HepG2 (cell line): Measurements from ENCODE around the gene SCRT2. TPM values are rescaled to one million over a fixed set of nuclear protein-coding genes. Genes with fewer than 3 reads are reported as not detected.

Experiments used
- ARNT ChIP-seq: fragments of 450-650 bp; IDR thresholded peaks from 2 replicates; pipeline ENCODE4 v1.6.1; 2017
- ARNT2 ChIP-seq: sonication (generic); formaldehyde crosslinking; IDR thresholded peaks from 2 replicates; pipeline ENCODE4 v1.8.0; 2022; ENCODE audit warnings: mild to moderate bottlenecking, low read depth, missing genetic modification reagents, moderate library complexity
- ATF7-NPFF ChIP-seq: sonication (generic); formaldehyde crosslinking; IDR thresholded peaks from 2 replicates; pipeline ENCODE4 v1.8.1; 2023; ENCODE audit warnings: mild to moderate bottlenecking, low read depth, missing genetic modification reagents, moderate library complexity
- HMG20A ChIP-seq: IDR thresholded peaks from 2 replicates; pipeline ENCODE4 v1.6.1; 2016; ENCODE audit warnings: borderline replicate concordance
- JUN ChIP-seq: sonication (generic); formaldehyde crosslinking; IDR thresholded peaks from 2 replicates; pipeline ENCODE4 v1.4.0; 2020; ENCODE audit warnings: mild to moderate bottlenecking, missing genetic modification reagents
- KDM3A ChIP-seq: IDR thresholded peaks from 2 replicates; pipeline ENCODE4 v1.6.1; 2018; ENCODE audit warnings: low read depth, missing compliant biosample characterization
- PHF20 ChIP-seq: sonication (generic); formaldehyde crosslinking; IDR thresholded peaks from 2 replicates; pipeline ENCODE4 v1.5.0; 2020; ENCODE audit warnings: mild to moderate bottlenecking, missing genetic modification reagents
- SUZ12 ChIP-seq: fragments of 150-350 bp; IDR thresholded peaks from 2 replicates; pipeline ENCODE4 v1.6.1; 2014; ENCODE audit warnings: low read depth, low read length
- TEF ChIP-seq: sonication (generic); formaldehyde crosslinking; IDR thresholded peaks from 2 replicates; pipeline ENCODE4 v1.5.0; 2020; ENCODE audit warnings: missing genetic modification reagents
- ZFY ChIP-seq: sonication (generic); formaldehyde crosslinking; IDR thresholded peaks from 2 replicates; pipeline ENCODE4 v1.4.0; 2020; ENCODE audit warnings: missing genetic modification reagents
- ZNF205 ChIP-seq: IDR thresholded peaks from 2 replicates; pipeline ENCODE4 v1.6.1; 2018; ENCODE audit warnings: missing biosample characterization, missing genetic modification reagents
- ZNF264 ChIP-seq: sonication (generic); formaldehyde crosslinking; IDR thresholded peaks from 2 replicates; pipeline ENCODE4 v1.4.0; 2020; ENCODE audit warnings: missing genetic modification reagents
- ZNF296 ChIP-seq: sonication (generic); formaldehyde crosslinking; conservative IDR thresholded peaks from 2 replicates; pipeline ENCODE4 v1.5.0; 2020; ENCODE audit warnings: mild to moderate bottlenecking, missing genetic modification reagents
- ZNF512B ChIP-seq: sonication (generic); formaldehyde crosslinking; IDR thresholded peaks from 2 replicates; pipeline ENCODE4 v1.5.1; 2020; ENCODE audit warnings: missing genetic modification reagents, mild to moderate bottlenecking, borderline replicate concordance
- ZNF549 ChIP-seq: sonication (generic); formaldehyde crosslinking; IDR thresholded peaks from 2 replicates; pipeline ENCODE4 v1.5.0; 2020; ENCODE audit warnings: missing genetic modification reagents
- ZNF800 ChIP-seq: sonication (generic); formaldehyde crosslinking; IDR thresholded peaks from 2 replicates; pipeline ENCODE4 v1.4.0; 2020; ENCODE audit warnings: missing genetic modification reagents
- polyA plus RNA-seq, 8 experiments: library from polyadenylated mRNA; depleted of rRNA in 3 of 8; stranded (reverse) in 7 of 8; unstranded in 1 of 8; fragments of >200 nt; fragmentation: Illumina TruSeq in 4 of 8; extraction: Trizol in 4 of 8; gene quantifications; 2 replicates each; pipeline versions ENCODE4 v1.2.1 to v1.2.3, GENCODE V29; 2011 to 2016; ENCODE audit warnings: low read depth in 4 of 8, missing spikeins in 1 of 8, mixed read lengths in 1 of 8; ENCODE audit not compliant: insufficient read depth in 1 of 8
- total RNA-seq, 5 experiments: library from RNA; depleted of rRNA; stranded (reverse); fragments of >200 nt; fragmentation: Illumina TruSeq; extraction: Trizol; gene quantifications; 2 replicates each; pipeline ENCODE4 v1.2.3, GENCODE V29; 2016; ENCODE audit warnings: low read depth in 1 of 5
- TF ChIP-seq, protein P1 (sequence below): sonication (generic); formaldehyde crosslinking; IDR thresholded peaks from 2 replicates; pipeline ENCODE4 v1.8.1; 2023; ENCODE audit warnings: mild to moderate bottlenecking, missing genetic modification reagents
- TF ChIP-seq, protein P2 (sequence below): sonication (generic); formaldehyde crosslinking; IDR thresholded peaks from 2 replicates; pipeline ENCODE4 v1.8.1; 2022; ENCODE audit warnings: low read depth, mild to moderate bottlenecking, missing genetic modification reagents
- TF ChIP-seq, protein P3 (sequence below): sonication (generic); IDR thresholded peaks from 2 replicates; pipeline ENCODE4 v1.6.1; 2016; ENCODE audit warnings: low read depth, borderline replicate concordance

The SCRT2 gene
- total and polyA plus RNA-seq, 2 of the 13 experiments (the other 11 are each of a cell fraction or from before 2014, with no cell fraction given): not detected

DNA sequence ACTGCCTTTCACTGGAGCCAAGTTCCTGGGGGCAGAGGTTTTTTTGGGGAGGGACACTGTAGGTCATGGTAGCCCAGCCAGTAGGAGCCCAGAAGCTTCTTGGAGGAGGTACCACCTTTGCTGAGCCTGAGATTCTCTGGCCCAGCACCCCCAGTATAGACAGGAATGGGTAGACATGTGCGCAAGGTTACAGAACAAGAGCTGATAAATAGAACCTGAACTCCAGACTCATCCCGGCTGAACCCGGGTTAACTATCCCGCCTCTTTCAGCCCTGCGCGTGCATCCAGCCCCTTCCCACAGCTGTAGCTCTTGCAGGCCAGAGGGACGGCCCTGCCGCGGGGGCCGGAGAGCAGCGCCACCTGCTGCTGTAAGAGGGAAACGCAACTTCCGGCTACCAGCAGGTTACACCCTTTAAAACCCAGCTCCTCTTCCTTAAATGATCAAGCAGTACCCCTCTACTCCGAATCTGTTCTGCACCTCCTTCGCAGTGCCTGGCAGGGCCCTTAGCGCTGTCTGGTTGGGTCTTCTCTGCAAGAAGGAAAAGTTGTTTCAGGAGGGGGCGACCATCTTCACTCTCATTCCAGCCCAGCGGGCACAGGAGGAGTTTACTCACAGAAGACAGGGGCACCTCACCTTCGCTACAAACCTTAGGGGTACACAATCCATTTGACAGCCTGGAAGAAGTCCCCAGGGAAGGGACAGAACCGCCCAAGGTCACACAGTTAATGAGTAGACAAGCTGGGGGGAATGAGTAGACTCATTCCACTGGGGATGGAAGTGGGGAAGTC is 30.1 kb downstream of the SCRT2 start (continued):
- TF ChIP-seq ZNF512B (CRISPR knock-in tag): no peak
- TF ChIP-seq ZFY (CRISPR knock-in tag): peak; percentile 83
- peak; percentile 24; the same call in 1 of the 2 replicates for TF ChIP-seq SUZ12
- TF ChIP-seq ATF7-NPFF (CRISPR knock-in tag): peak; percentile 60; the same call in 1 of the 2 replicates
- TF ChIP-seq PHF20 (CRISPR knock-in tag): peak; percentile 45; the same call in 1 of the 2 replicates
- TF ChIP-seq HMG20A (CRISPR knock-in tag): no peak
- TF ChIP-seq ZNF264 (CRISPR knock-in tag): peak; percentile 85
- TF ChIP-seq KDM3A (CRISPR knock-in tag): peak; percentile 83; the same call in 1 of the 2 replicates
- TF ChIP-seq, protein P1, sequence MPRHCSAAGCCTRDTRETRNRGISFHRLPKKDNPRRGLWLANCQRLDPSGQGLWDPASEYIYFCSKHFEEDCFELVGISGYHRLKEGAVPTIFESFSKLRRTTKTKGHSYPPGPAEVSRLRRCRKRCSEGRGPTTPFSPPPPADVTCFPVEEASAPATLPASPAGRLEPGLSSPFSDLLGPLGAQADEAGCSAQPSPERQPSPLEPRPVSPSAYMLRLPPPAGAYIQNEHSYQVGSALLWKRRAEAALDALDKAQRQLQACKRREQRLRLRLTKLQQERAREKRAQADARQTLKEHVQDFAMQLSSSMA: no peak; the same call in 1 of the 2 replicates
- TF ChIP-seq, protein P2, sequence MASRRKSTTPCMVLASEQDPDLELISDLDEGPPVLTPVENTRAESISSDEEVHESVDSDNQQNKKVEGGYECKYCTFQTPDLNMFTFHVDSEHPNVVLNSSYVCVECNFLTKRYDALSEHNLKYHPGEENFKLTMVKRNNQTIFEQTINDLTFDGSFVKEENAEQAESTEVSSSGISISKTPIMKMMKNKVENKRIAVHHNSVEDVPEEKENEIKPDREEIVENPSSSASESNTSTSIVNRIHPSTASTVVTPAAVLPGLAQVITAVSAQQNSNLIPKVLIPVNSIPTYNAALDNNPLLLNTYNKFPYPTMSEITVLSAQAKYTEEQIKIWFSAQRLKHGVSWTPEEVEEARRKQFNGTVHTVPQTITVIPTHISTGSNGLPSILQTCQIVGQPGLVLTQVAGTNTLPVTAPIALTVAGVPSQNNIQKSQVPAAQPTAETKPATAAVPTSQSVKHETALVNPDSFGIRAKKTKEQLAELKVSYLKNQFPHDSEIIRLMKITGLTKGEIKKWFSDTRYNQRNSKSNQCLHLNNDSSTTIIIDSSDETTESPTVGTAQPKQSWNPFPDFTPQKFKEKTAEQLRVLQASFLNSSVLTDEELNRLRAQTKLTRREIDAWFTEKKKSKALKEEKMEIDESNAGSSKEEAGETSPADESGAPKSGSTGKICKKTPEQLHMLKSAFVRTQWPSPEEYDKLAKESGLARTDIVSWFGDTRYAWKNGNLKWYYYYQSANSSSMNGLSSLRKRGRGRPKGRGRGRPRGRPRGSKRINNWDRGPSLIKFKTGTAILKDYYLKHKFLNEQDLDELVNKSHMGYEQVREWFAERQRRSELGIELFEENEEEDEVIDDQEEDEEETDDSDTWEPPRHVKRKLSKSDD (CRISPR knock-in tag): no peak
- TF ChIP-seq, protein P3, sequence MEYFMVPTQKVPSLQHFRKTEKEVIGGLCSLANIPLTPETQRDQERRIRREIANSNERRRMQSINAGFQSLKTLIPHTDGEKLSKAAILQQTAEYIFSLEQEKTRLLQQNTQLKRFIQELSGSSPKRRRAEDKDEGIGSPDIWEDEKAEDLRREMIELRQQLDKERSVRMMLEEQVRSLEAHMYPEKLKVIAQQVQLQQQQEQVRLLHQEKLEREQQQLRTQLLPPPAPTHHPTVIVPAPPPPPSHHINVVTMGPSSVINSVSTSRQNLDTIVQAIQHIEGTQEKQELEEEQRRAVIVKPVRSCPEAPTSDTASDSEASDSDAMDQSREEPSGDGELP: peak; percentile 95
- no peak for TF ChIP-seq JUN (CRISPR knock-in tag)
- TF ChIP-seq ARNT: no peak
- no peak for TF ChIP-seq ZNF296 (CRISPR knock-in tag)
- no peak for TF ChIP-seq ZNF549 (CRISPR knock-in tag)
- TF ChIP-seq ARNT2 (CRISPR knock-in tag): peak; percentile 85; the same call in 1 of the 2 replicates
- TF ChIP-seq ZNF800 (CRISPR knock-in tag): no peak; the same call in 1 of the 2 replicates
- TF ChIP-seq TEF (CRISPR knock-in tag): peak; percentile 40; the same call in 1 of the 2 replicates
- TF ChIP-seq ZNF205 (CRISPR knock-in tag): peak; percentile 83; the same call in 1 of the 2 replicates
